A204.1 (cell line): ENCODE results near the gene PLCB3.

Source experiments
- FAIRE-seq: peaks from 2 replicates; lab custom pipeline; 2012; peaks lifted over from hg19 to GRCh38; lab: Jason Lieb, UNC

PLCB3 gene

GRCh38 chr11:64222651-64223000 is 28.7 kb upstream of the PLCB3 start:
- FAIRE-seq, result no peak

DNA sequence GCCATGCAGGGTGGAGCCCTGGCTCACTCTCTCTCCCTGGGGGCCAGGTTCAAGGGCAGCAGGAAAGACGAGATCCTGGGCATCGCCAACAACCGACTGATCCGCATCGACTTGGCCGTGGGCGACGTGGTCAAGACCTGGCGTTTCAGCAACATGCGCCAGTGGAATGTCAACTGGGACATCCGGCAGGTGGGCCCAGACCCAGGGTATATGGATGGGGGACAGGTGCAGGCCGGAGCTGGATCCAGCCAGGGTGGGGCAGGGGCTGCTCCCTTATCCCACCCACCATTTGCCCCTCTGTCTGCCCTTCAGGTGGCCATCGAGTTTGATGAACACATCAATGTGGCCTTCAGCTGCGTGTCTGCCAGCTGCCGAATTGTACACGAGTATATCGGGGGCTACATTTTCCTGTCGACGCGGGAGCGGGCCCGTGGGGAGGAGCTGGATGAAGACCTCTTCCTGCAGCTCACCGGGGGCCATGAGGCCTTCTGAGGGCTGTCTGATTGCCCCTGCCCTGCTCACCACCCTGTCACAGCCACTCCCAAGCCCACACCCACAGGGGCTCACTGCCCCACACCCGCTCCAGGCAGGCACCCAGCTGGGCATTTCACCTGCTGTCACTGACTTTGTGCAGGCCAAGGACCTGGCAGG is 28.2 kb upstream of the PLCB3 start:
- no peak for FAIRE-seq

GRCh38 chr11:64224151-64224890 is 27.0 kb upstream of the PLCB3 start:
- FAIRE-seq, result no peak

DNA sequence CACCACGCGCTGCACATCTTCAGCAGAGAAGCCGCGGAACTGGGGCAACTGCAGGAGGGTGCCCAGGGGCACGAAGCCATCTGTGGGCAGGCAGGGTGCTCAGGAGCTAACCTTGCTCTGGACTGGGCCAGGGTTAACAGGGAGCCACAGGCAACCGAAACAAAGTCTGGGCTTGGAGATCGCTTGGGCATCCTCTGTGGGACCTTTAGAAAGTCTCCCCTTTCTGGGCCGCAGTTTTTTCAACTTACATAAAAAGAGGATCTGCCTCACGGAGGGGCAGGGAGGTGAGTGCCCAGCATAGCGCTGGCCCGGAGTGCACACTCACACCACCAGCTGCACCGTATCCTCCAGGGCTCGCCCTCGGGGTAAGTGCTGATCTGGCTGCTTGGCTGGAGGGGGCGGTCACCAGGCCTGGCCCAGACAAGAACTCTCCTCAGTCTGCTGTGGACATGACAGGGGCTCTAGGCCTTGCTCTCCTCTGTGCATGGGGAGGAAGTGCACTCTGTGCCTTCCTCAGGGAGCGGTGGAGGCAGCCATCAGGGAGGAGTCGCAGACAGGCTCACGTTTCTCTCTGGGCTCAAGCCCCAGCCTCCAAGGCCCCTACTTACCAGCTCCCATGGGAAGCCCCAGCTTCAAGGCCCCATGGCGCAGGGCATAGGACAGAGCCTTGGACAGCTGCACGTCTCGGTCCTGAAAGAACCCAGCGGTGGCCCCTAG is 26.3 kb upstream of the PLCB3 start:
- no peak for FAIRE-seq

DNA sequence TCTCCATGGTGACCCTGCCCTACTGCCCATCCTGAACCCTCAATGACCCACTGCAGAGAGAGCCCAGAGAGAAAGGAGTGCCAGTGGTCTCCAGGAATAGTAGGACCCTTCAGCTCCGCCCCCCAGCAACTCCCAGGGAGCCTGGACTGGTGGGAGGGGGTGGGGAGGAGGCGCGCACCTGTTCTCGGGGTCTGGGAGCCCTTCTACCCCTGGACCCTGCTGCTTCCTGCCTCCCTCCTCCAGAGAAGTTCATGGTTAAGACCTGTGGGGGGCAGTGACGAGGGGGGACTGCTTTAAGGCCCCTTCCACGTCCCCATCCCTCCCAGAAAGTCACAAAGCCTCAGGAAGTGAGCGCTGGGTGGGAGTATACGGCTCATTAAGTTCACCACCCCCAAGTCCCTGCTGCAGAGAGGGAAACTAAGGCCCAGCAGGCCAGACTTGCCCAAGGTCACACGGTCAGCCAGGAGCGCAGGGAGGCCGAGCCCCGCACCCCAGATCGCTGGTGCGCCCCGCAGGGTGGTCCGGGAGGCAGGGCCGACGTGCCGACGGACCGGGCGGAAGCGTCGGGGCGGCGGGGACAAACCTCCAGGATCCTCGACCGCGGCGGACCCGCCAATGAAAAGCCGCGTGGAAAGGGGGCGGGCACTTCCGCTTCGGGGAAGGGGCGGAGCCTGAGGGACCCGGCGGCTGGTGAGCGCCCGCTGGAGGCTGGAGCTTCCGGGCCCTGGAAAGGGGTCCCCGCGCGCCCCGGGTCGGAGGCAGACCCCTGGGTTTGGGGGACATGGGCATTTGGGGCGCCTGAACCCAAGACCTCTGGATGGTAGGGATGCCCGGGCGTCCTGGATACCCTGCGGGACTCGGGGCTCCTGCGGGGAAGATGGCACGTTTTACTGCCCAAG is 25.5 kb upstream of the PLCB3 start, which contains the start of the genes NUDT22 and TRPT1:
NUDT22 (plus strand) TSS at position 667 of the 899 bp plus-strand sequence. CDS start 379 bp downstream, outside the sequence.
TRPT1 (minus strand) TSS at position 579 of the 899 bp plus-strand sequence; CDS start at position 253, 326 bp downstream.
- FAIRE-seq, result no peak

DNA sequence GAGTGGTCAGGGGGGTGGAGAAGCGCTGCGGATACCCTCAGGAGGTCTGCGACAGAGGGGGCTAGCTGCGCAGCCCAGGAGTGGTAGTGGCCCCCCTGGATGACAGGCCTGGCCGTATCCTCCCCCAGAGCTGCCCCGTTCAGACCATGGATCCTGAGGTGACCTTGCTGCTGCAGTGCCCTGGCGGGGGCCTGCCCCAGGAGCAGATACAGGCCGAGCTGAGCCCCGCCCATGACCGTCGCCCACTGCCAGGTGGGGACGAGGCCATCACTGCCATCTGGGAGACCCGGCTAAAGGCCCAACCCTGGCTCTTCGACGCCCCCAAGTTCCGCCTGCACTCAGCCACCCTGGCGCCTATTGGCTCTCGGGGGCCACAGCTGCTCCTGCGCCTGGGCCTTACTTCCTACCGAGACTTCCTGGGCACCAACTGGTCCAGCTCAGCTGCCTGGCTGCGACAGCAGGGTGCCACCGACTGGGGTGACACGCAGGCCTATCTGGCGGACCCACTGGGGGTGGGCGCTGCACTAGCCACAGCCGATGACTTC is 24.8 kb upstream of the PLCB3 start:
- FAIRE-seq, result no peak

- no peak for FAIRE-seq
Observed at GRCh38 chr11:64227405-64227956, 23.8 kb upstream of the PLCB3 start.

- no peak for FAIRE-seq
Observed at GRCh38 chr11:64229090-64229743, 22.1 kb upstream of the PLCB3 start.

DNA sequence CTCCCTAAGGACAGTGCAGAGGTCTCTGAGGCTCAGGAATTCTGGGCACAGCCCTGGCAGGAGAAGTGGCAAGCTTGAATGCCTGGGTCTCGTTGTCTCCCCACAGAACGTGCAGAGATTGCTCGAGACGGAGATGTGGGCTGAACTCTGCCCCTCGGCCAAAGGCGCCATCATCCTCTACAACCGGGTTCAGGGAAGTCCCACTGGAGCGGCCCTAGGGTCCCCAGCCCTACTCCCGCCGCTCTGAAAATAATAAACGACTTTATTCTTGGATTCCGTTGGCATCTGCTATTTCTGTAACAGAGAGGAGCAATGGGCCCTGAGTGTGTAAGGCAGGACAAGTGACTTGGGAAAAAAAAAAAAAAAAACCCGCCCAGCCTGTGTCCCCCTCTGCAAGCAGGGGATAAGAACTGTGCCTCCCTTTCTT is 21.6 kb upstream of the PLCB3 start:
- no peak for FAIRE-seq

DNA sequence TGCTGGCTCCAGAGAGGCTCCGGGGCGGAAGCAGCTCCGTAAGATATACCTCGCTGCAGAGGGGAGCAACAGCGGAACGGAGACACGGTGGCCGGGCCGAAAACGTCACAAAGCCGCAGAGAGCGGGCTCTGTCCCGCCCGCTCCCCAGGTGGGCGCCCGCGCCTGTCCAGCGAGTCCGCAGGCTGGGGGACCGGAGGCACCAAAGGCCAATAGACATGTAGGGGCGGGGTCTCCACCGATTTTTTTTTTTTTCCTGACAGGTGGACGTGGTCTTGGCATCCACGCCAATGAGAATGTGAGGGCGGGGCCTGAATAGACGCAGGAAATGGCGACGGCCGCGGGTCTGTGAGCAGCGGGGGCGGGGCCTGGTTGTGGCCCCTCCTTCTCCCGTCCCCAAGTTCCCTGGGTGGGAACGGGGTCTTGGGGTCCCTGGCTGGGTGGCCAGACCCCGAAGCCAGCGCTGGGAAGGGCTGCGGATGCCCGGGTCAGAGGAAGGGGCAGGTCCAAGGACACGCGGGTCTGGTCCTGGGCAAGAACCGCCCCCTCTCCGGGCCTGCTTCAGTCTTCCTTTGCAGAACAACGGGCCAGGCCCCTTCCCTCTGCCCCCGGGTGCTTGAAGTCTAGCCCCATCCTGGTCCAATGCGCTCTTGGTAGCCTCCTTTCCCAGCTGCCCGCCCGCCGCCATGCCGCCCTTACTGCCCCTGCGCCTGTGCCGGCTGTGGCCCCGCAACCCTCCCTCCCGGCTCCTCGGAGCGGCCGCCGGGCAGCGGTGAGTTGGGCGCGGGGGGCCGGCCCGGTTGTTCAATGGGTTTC is 21.0 kb upstream of the PLCB3 start, which contains the start of gene DNAJC4:
DNAJC4 (plus strand) TSS at position 378 of the 814 bp plus-strand sequence; CDS start at position 685, 307 bp downstream.
- FAIRE-seq, result peak; percentile 88

GRCh38 chr11:64230985-64231365 is 20.4 kb upstream of the PLCB3 start:
- no peak for FAIRE-seq

DNA sequence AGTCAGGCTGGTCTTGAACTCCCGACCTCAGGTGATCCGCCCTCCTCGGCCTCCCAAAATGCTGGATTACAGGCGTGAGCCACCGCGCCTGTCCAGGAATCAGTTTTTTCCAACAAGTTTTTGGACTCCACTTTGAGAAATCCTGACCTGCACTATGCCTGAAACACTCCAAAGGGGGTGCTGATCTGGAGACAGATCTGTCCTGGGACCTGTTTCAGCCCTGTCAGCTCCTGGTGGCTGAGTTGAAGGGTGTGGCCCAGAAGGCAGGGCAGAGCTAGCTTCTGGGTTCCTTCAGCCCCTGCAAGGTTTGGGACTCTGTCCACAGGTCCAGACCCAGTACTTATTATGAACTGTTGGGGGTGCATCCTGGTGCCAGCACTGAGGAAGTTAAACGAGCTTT is 19.8 kb upstream of the PLCB3 start:
- FAIRE-seq, result no peak

DNA sequence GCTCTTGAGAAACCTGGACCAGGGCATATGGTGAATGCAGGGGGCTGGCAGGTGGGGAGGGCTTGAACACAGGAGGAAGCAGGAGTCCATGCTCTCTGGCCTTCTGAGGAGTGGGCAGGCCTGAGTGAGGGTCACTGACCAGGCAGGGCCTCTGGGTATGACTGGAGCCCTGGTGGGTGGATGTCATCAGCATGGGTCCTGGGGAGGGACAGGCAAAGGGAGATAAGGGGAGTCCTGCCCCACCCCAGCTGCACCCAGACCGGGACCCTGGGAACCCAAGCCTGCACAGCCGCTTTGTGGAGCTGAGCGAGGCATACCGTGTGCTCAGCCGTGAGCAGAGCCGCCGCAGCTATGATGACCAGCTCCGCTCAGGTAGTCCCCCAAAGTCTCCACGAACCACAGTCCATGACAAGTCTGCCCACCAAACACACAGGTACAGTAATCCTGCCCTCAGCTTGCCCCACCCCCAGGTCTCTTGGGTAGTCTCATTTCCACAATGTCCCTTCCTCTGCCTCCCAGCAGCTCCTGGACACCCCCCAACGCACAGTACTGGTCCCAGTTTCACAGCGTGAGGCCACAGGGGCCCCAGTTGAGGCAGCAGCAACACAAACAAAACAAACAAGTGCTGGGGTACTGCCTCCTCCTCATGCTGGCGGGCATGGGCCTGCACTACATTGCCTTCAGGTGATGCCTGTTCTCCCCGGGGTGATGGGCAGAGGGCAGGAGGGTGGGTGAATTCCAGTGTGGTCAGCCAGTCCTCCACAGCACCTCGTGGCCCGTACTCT is 19.0 kb upstream of the PLCB3 start:
- FAIRE-seq, result no peak

GRCh38 chr11:64232967-64233315 is 18.4 kb upstream of the PLCB3 start:
- FAIRE-seq, result no peak

DNA sequence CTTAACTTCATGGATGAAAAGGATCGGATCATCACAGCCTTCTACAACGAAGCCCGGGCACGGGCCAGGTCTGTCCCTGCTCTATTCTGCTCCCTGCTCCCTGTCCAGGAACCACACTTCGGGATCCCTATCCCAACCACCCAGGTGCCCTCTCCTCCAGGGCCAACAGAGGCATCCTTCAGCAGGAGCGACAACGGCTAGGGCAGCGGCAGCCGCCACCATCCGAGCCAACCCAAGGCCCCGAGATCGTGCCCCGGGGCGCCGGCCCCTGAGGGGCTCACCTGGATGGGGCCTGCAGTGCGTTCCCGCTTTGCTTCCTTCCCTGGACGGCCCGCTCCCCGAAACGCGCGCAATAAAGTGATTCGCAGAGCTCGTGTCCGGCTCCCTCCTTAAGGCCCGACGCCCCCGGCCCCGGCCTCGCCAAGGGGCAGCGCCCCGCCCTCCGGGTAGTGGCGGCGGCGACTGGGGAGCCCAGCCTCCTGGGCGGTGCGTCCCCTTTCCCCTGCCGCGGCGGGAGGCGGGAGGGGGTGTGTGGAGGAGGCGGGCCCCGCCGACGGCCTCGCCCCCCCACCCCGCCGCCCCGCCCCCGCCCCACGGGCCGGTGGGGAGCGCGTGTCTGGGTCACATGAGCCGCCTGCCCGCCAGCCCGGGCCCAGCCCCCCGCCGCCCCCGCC is 17.3 kb upstream of the PLCB3 start, which contains the start of gene VEGFB:
VEGFB (plus strand) TSS at position 672 of the 674 bp plus-strand sequence. CDS start 250 bp downstream, outside the sequence.
- FAIRE-seq, result no peak

DNA sequence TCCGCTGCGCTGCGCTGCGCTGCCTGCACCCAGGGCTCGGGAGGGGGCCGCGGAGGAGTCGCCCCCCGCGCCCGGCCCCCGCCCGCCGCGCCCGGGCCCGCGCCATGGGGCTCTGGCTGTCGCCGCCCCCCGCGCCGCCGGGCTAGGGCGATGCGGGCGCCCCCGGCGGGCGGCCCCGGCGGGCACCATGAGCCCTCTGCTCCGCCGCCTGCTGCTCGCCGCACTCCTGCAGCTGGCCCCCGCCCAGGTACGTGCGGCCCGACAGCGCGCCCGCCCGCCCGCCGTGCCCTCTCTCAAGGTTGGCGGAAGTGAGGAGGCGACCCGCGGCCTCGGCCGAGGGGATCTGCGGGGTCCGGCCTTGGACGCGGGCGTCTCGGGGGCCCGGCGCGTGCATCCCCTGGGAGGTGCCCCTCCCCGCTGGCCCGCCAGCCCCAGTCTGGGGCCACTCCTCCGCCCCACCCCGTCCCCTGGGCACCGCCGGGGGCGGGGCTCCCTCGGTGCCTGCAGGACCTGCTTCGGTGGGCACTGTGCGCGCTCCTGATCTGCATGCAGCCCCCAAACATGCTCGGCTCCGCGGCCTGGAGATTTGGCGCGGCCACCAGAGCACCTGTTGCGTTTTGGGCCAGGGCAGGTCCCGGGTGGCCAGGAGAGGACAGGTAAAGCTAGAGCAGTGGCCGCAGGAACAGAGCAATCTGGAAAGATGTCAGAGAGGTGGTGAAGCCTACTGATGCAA is 16.5 kb upstream of the PLCB3 start:
- no peak for FAIRE-seq

DNA sequence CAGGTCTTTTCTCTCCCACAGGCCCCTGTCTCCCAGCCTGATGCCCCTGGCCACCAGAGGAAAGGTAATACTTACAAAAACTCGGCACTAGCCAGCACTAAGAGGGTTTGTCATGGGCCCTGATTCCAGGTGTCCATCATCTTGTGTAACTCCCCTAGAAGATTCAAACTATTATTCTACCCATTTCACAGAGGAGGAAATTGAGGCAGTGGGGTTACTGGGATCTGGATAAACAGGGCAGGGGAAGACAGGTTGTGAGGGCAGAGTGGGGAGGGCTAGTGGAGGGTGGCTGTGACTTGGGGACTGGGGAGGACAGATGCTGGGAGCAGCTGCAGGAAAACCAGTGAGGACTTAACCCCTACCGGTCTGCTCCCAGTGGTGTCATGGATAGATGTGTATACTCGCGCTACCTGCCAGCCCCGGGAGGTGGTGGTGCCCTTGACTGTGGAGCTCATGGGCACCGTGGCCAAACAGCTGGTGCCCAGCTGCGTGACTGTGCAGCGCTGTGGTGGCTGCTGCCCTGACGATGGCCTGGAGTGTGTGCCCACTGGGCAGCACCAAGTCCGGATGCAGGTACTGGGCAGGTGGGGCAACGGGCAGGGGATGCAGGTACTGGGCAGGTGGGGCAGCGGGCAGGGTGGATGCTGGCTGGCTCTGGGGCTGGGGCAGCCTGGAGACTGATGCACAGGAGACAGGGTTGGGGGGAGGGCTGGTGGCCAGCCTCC is 15.7 kb upstream of the PLCB3 start:
- FAIRE-seq, result no peak
